Activated naive CD4-positive, alpha-beta T cell treated with anti-CD3 and anti-CD28 coated beads for 36 hours (primary cell): ENCODE results near the gene CD200R1L. TPM values are rescaled to one million over a fixed set of nuclear protein-coding genes. Genes with fewer than 3 reads are reported as not detected.
A peak's percentile ranks its signal among the peaks of the same experiment; 100 is the strongest.
"Not testable (repeated sequence)": the region's sequence is repeated elsewhere in the genome, so short reads cannot be mapped to it uniquely, and the experiment has no call there.

Experiments used
- CTCF ChIA-PET: fragments of 350-600 bp; sonication (Branson Sonifier 250); formaldehyde crosslinking; loops from one replicate; lab custom pipeline; 2021; ENCODE audit warnings: antibody characterized with exemption; lab: Charles Lee
- DNase-seq: peaks from one replicate; pipeline ENCODE4 v3.0.0-alpha.2; 2020
- H3K27ac Mint-ChIP-seq: one replicate; pipeline ENCODE4 v1.8.0; 2021; ENCODE audit warnings: mild to moderate bottlenecking, mixed read lengths
- H3K27me3 Mint-ChIP-seq: one replicate; pipeline ENCODE4 v1.8.0; 2021; ENCODE audit warnings: low read depth, mixed read lengths
- H3K36me3 Mint-ChIP-seq: one replicate; pipeline ENCODE4 v1.8.0; 2021; ENCODE audit warnings: low read depth, mixed read lengths
- H3K4me1 Mint-ChIP-seq: one replicate; pipeline ENCODE4 v1.8.0; 2021; ENCODE audit warnings: low read depth, mixed read lengths
- H3K4me3 Mint-ChIP-seq: one replicate; pipeline ENCODE4 v1.8.0; 2021; ENCODE audit warnings: mild to moderate bottlenecking, moderate library complexity, mixed read lengths
- H3K9me3 Mint-ChIP-seq: one replicate; pipeline ENCODE4 v1.8.0; 2021; ENCODE audit warnings: mixed read lengths
- intact Hi-C: fragments of 100-400 bp; cut with micrococcal nuclease; formaldehyde crosslinking; loops from one replicate; pipeline ENCODE4 v1.15.1; 2023
- total RNA-seq, 2 experiments: library from RNA; stranded (reverse); gene quantifications; one replicate each; pipeline ENCODE4 v1.2.3, GENCODE V29; 2021

The CD200R1L gene
- total RNA-seq, 2 experiments from 2014 or later: not detected

- Mint-ChIP-seq H3K27ac (peak overlapping the region; percentile 64), H3K9me3 (peaks cover 7% of the 10 kb centered on the region), H3K4me1 (peaks cover 22% of the 10 kb centered on the region), H3K4me3 (peak overlapping the region; percentile 14), H3K36me3 (no peaks in the 10 kb centered on the region), H3K27me3 (no peaks in the 10 kb centered on the region)
- DNase-seq: peak; percentile 22
- CTCF ChIA-PET: no interaction called here
- intact Hi-C loops: loop anchor here (1.0 to 2.0 kb wide), 2 partner anchors 115 to 122 kb away; no protein-coding TSS in a partner anchor
Observed at GRCh38 chr3:112858410-112859069, 11.9 kb upstream of the CD200R1L start.

GRCh38 chr3:112857526-112857925 lies 10.9 kb upstream of the CD200R1L start:
- H3K9me3 Mint-ChIP-seq: peaks cover 11% of the 10 kb centered on the region

GRCh38 chr3:112856537-112856936 lies 9.9 kb upstream of the CD200R1L start:
- CTCF ChIA-PET: no interaction called here
- Mint-ChIP-seq H3K36me3 (no peaks in the 10 kb centered on the region), H3K27ac (no peak overlapping the region), H3K9me3 (peaks cover 19% of the 10 kb centered on the region), H3K27me3 (no peaks in the 10 kb centered on the region), H3K4me3 (no peak overlapping the region), H3K4me1 (peaks cover 22% of the 10 kb centered on the region)
- no peak for DNase-seq
- intact Hi-C loops: no loop called here

More at GRCh38 chr3:112857526-112857925, 10.9 kb upstream of the CD200R1L start:
- H3K27me3 Mint-ChIP-seq: no peaks in the 10 kb centered on the region
- peaks cover 22% of the 10 kb centered on the region for H3K4me1 Mint-ChIP-seq
- DNase-seq: no peak
- H3K4me3 Mint-ChIP-seq: no peak overlapping the region
- no peak overlapping the region for H3K27ac Mint-ChIP-seq
- CTCF ChIA-PET: interaction anchor here (0.6 to 0.7 kb wide), 2 partner anchors 147 to 366 kb away, joined by 3 read pairs; no protein-coding TSS in a partner anchor
- no peaks in the 10 kb centered on the region for H3K36me3 Mint-ChIP-seq
- intact Hi-C loops: no loop called here

GRCh38 chr3:112855883-112856282 lies 9.2 kb upstream of the CD200R1L start:
- intact Hi-C loops: no loop called here
- Mint-ChIP-seq H3K4me1 (peaks cover 22% of the 10 kb centered on the region), H3K27me3 (no peaks in the 10 kb centered on the region), H3K9me3 (peaks cover 26% of the 10 kb centered on the region), H3K4me3 (no peak overlapping the region), H3K27ac (no peak overlapping the region), H3K36me3 (no peaks in the 10 kb centered on the region)
- CTCF ChIA-PET: interaction anchor here (1.4 kb wide), 1 partner anchor 9 kb away, joined by 3 read pairs; the partner anchor contains the start of gene CD200R1L
- no peak for DNase-seq

DNA sequence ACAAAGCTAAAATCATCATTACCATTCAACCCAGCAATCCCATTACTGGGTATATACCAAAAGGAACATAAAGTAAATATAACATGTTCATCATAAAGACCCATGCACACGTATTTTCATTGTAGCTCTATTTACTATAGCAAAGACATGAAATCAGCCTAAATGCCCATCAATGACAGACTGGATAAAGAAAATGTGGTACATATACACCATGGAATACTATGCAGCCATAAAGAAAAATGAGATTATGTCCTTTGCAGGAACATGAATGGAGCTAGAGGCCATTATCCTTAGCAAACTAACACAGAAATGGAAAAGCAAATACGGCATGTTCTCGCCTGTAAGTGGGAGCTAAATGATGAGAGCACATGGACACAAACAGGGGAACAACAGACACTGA lies 8.4 kb upstream of the CD200R1L start:
- H3K9me3 Mint-ChIP-seq: peaks cover 34% of the 10 kb centered on the region
- H3K36me3 Mint-ChIP-seq, H3K27ac Mint-ChIP-seq, H3K27me3 Mint-ChIP-seq, DNase-seq, H3K4me3 Mint-ChIP-seq, intact Hi-C loops: not testable (repeated sequence)
- CTCF ChIA-PET: interaction anchor here (1.0 to 1.4 kb wide), 2 partner anchors 8 to 213 kb away, joined by 3 to 5 read pairs; partner anchors contain the start of gene CD200R1L
- H3K4me1 Mint-ChIP-seq: peaks cover 22% of the 10 kb centered on the region

DNA sequence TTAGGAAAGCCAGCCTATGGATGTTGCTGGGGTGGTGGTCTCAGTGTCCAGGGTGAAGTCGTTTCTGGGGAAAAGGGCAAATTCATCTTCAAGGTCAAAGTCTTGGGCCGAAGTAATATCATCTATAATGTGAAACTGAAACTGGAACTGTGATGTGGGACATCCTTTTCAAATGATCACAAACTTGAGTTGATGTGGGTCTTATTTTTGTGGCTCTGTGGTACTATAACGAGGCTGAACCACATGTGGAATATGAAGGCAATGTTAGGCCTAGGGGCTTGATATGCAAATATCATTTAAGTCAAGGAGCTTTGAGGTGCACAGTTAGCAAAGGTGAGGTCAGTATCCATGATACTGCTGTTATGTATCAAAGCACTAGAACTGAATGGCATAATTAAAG lies 1.5 kb upstream of the CD200R1L start:
- intact Hi-C loops: no loop called here
- peaks cover 17% of the 10 kb centered on the region for H3K4me1 Mint-ChIP-seq
- H3K4me3 Mint-ChIP-seq: no peak overlapping the region
- no peaks in the 10 kb centered on the region for H3K27me3 Mint-ChIP-seq
- CTCF ChIA-PET: no interaction called here
- peaks cover 29% of the 10 kb centered on the region for H3K9me3 Mint-ChIP-seq
- DNase-seq: no peak
- peaks cover 3% of the 10 kb centered on the region for H3K36me3 Mint-ChIP-seq
- H3K27ac Mint-ChIP-seq: no peak overlapping the region

GRCh38 chr3:112847692-112848091 lies 1.0 kb upstream of the CD200R1L start:
- Mint-ChIP-seq H3K27me3 (no peaks in the 10 kb centered on the region), H3K9me3 (peaks cover 31% of the 10 kb centered on the region), H3K4me1 (peaks cover 17% of the 10 kb centered on the region), H3K36me3 (peaks cover 3% of the 10 kb centered on the region), H3K4me3 (no peak overlapping the region), H3K27ac (no peak overlapping the region)
- DNase-seq: peak; percentile 44
- CTCF ChIA-PET: interaction anchor here (0.7 to 1.6 kb wide), 4 partner anchors 7 to 719 kb away, joined by 3 to 5 read pairs (median 4); no protein-coding TSS in a partner anchor
- intact Hi-C loops: no loop called here

DNA sequence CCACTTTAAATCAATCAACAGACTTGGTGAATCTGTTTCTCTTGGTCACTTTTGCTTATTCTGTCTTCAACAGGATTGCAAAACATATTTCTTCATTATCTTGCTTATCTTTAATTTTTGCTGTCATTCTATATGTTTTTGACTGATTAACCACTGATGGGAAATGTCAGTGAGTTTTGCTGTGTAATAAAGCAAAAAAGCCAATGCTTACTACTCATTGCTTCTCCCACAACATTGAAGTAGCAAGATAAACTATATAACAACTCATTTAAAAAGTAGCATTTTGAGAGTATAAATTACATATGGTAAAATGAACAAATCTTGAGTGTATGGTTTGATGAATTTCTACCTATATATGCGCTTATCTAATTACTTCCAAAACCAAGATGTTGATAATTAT lies 892 bp downstream of the CD200R1L start:
- CTCF ChIA-PET: no interaction called here
- H3K27ac Mint-ChIP-seq: no peak overlapping the region
- intact Hi-C loops: no loop called here

GRCh38 chr3:112829046-112829445 lies 17.6 kb downstream of the CD200R1L start:
- H3K27ac Mint-ChIP-seq: no peak overlapping the region
- no peak overlapping the region for H3K4me3 Mint-ChIP-seq
- no peaks in the 10 kb centered on the region for H3K27me3 Mint-ChIP-seq
- intact Hi-C loops: no loop called here
- CTCF ChIA-PET: no interaction called here
- DNase-seq: no peak
- H3K4me1 Mint-ChIP-seq: no peaks in the 10 kb centered on the region
- H3K36me3 Mint-ChIP-seq: no peaks in the 10 kb centered on the region
- H3K9me3 Mint-ChIP-seq: no peaks in the 10 kb centered on the region

More for the DNA sequence above, 892 bp downstream of the CD200R1L start:
- peaks cover 17% of the 10 kb centered on the region for H3K9me3 Mint-ChIP-seq
- H3K4me1 Mint-ChIP-seq: peaks cover 17% of the 10 kb centered on the region
- H3K4me3 Mint-ChIP-seq: no peak overlapping the region
- peaks cover 3% of the 10 kb centered on the region for H3K36me3 Mint-ChIP-seq
- no peak for DNase-seq
- H3K27me3 Mint-ChIP-seq: no peaks in the 10 kb centered on the region

GRCh38 chr3:112822064-112823055 lies 24.3 kb downstream of the CD200R1L start:
- Mint-ChIP-seq H3K9me3 (peaks cover 3% of the 10 kb centered on the region), H3K36me3 (no peaks in the 10 kb centered on the region), H3K27me3 (no peaks in the 10 kb centered on the region), H3K4me3 (no peak overlapping the region), H3K4me1 (no peaks in the 10 kb centered on the region), H3K27ac (no peak overlapping the region)
- CTCF ChIA-PET: interaction anchor here (1.4 to 1.9 kb wide), 2 partner anchors 9 to 157 kb away, joined by 4 read pairs; no protein-coding TSS in a partner anchor
- DNase-seq: no peak
- intact Hi-C loops: no loop called here

DNA sequence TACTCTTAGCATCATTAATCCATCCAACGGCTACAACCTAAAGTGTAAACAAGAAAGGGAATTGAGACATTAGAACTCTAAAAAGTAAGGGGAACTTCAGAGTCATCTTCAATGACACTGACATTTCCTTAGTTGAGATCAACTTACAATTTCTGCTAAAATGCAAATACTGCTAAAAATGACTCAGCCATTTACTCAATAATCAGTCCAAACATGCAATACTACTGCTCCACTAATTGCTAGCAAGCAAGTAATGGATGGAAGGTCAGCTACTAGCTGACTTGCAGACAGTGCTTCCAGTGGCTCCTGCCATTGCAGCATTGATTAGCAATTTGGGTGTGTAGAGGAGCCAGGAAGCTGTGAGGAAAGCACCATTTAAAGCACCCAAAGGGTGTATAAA lies 28.4 kb downstream of the CD200R1L start:
- H3K4me3 Mint-ChIP-seq: no peak overlapping the region
- intact Hi-C loops: no loop called here
- H3K27me3 Mint-ChIP-seq: no peaks in the 10 kb centered on the region
- H3K9me3 Mint-ChIP-seq: peaks cover 3% of the 10 kb centered on the region
- DNase-seq: no peak
- no peak overlapping the region for H3K27ac Mint-ChIP-seq
- peaks cover 5% of the 10 kb centered on the region for H3K4me1 Mint-ChIP-seq
- H3K36me3 Mint-ChIP-seq: no peaks in the 10 kb centered on the region
- CTCF ChIA-PET: interaction anchor here (2.4 kb wide), 1 partner anchor 83 kb away, joined by 7 read pairs; no protein-coding TSS in a partner anchor

DNA sequence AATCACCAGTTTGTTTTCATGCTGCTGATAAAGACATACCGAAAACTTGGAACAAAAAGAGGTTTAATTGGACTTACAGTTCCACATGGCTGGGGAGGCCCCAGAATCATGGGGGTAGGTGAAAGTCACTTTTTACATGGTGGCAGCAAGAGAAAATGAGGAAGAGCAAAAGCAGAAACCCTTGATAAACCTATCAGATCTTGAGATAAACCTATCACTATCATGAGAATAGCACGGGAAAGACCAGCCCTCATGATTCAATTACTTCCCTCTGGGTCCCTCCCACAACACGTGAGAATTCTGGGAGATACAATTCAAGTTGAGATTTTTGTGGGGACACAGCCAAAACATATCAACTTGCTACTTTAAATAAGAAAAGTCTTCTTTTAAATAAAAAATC lies 28.9 kb downstream of the CD200R1L start:
- Mint-ChIP-seq H3K36me3 (no peaks in the 10 kb centered on the region), H3K4me1 (peaks cover 8% of the 10 kb centered on the region), H3K9me3 (peaks cover 3% of the 10 kb centered on the region), H3K27me3 (no peaks in the 10 kb centered on the region), H3K4me3 (no peak overlapping the region), H3K27ac (no peak overlapping the region)
- no peak for DNase-seq
- intact Hi-C loops: no loop called here
- CTCF ChIA-PET: interaction anchor here (0.7 kb wide), 1 partner anchor 686 kb away, joined by 3 read pairs; no protein-coding TSS in a partner anchor
